Calu3 (cell line): ENCODE measurements around the gene ATXN7L1. TPM values are rescaled to one million over a fixed set of nuclear protein-coding genes. Genes with fewer than 3 reads are reported as not detected.

ENCODE experiments used
- BruUV-seq: library from RNA; stranded (reverse); fragments of 400-500 nt; replicated peaks from 2 replicates; lab custom pipeline; 2021; lab: Mats Ljungman, UMichigan
- CTCF ChIA-PET: fragments of 300-600 bp; sonication (Branson Sonifier 250); formaldehyde crosslinking; loops from one replicate; lab custom pipeline; 2022; ENCODE audit warnings: antibody characterized with exemption; lab: Charles Lee
- DNase-seq: peaks from one replicate; pipeline ENCODE4 v3.0.0; 2022
- H3K27ac Mint-ChIP-seq: one replicate; pipeline ENCODE4 v1.8.0; 2022; ENCODE audit warnings: mixed read lengths; ENCODE audit not compliant: unreplicated experiment
- H3K27me3 Mint-ChIP-seq: one replicate; pipeline ENCODE4 v1.8.0; 2022; ENCODE audit warnings: mixed read lengths; ENCODE audit not compliant: unreplicated experiment
- H3K36me3 Mint-ChIP-seq: one replicate; pipeline ENCODE4 v1.8.0; 2022; ENCODE audit warnings: mild to moderate bottlenecking, moderate library complexity, mixed read lengths; ENCODE audit not compliant: insufficient read depth, unreplicated experiment
- H3K4me1 Mint-ChIP-seq: one replicate; pipeline ENCODE4 v1.8.0; 2022; ENCODE audit warnings: mild to moderate bottlenecking, low read depth, mixed read lengths; ENCODE audit not compliant: unreplicated experiment
- H3K4me3 Mint-ChIP-seq: one replicate; pipeline ENCODE4 v1.8.0; 2022; ENCODE audit warnings: mild to moderate bottlenecking, low read depth, moderate library complexity, mixed read lengths; ENCODE audit not compliant: unreplicated experiment
- H3K9me3 Mint-ChIP-seq: one replicate; pipeline ENCODE4 v1.8.0; 2022; ENCODE audit warnings: low read depth, mixed read lengths; ENCODE audit not compliant: unreplicated experiment
- intact Hi-C: fragments of 100-400 bp; cut with micrococcal nuclease; formaldehyde crosslinking; loops from one replicate; pipeline ENCODE4 v1.10.0; 2022; ENCODE audit not compliant: unreplicated experiment
- total RNA-seq: library from RNA; stranded (reverse); gene quantifications from 2 replicates; pipeline ENCODE4 v1.2.3, GENCODE V29; 2022
- TF ChIP-seq, protein P1 (sequence below): fragments of 200-600 bp; IDR thresholded peaks from one replicate; pipeline ENCODE4 v1.8.0; 2022; ENCODE audit warnings: antibody characterized with exemption; ENCODE audit not compliant: unreplicated experiment

ATXN7L1 gene
- total RNA-seq, 1 experiment from 2014 or later: 12.0 TPM

DNA sequence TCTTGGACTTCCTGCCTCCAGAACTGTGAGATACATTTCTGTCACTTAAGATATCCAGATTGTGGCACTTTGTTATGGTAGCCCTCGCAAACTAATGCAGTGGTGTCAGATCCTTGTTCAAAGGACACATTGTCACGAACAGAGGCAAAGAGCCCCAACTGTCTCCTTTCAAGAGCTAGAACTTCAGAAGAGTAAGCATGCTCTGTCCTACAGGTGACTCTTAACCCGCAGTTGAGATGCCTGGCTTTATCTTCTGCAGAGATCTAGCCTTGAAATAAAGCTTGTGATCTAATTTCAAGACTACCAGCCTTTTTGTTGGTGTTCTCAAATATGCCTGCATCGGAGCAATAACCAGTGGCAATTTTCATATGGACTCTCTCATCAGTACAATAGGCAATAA, 134.4 kb downstream of the ATXN7L1 start:
- TF ChIP-seq, protein P1, sequence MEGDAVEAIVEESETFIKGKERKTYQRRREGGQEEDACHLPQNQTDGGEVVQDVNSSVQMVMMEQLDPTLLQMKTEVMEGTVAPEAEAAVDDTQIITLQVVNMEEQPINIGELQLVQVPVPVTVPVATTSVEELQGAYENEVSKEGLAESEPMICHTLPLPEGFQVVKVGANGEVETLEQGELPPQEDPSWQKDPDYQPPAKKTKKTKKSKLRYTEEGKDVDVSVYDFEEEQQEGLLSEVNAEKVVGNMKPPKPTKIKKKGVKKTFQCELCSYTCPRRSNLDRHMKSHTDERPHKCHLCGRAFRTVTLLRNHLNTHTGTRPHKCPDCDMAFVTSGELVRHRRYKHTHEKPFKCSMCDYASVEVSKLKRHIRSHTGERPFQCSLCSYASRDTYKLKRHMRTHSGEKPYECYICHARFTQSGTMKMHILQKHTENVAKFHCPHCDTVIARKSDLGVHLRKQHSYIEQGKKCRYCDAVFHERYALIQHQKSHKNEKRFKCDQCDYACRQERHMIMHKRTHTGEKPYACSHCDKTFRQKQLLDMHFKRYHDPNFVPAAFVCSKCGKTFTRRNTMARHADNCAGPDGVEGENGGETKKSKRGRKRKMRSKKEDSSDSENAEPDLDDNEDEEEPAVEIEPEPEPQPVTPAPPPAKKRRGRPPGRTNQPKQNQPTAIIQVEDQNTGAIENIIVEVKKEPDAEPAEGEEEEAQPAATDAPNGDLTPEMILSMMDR: no peak
- Mint-ChIP-seq H3K4me1 (no peaks in the 10 kb centered on the region), H3K27me3 (no peaks in the 10 kb centered on the region), H3K27ac (no peak overlapping the region), H3K9me3 (no peaks in the 10 kb centered on the region), H3K4me3 (no peak overlapping the region), H3K36me3 (no peaks in the 10 kb centered on the region)
- BruUV-seq: no TSS peak
- CTCF ChIA-PET: no interaction called here
- intact Hi-C loops: no loop called here
- no peak for DNase-seq

DNA sequence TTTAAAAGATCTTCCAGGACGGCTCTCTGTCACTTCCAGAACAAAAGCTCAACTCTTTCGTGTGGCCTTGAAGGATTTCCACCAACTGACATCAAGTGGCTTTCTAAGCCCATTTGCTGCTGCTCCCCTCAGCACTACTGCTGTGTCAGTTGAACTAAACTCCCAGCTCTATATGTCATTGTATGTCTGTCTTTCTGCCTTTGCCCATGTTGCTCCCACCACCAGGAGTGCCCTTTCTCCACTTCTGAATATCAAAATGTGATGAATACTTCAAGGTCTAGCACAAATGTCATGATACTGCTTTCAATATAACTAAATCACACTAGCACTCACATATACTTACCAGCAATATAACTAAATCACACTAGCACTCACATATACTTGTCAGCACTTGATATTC, 138.3 kb downstream of the ATXN7L1 start:
- H3K4me1 Mint-ChIP-seq: no peaks in the 10 kb centered on the region
- no peaks in the 10 kb centered on the region for H3K36me3 Mint-ChIP-seq
- CTCF ChIA-PET: interaction anchor here (0.6 kb wide), 1 partner anchor 18 kb away, joined by 3 read pairs; no protein-coding TSS in a partner anchor
- no peak for DNase-seq
- H3K27ac Mint-ChIP-seq: no peak overlapping the region
- intact Hi-C loops: no loop called here
- TF ChIP-seq, protein P1: no peak
- no peaks in the 10 kb centered on the region for H3K27me3 Mint-ChIP-seq
- peaks cover 4% of the 10 kb centered on the region for H3K9me3 Mint-ChIP-seq
- BruUV-seq: no TSS peak
- H3K4me3 Mint-ChIP-seq: no peak overlapping the region

DNA sequence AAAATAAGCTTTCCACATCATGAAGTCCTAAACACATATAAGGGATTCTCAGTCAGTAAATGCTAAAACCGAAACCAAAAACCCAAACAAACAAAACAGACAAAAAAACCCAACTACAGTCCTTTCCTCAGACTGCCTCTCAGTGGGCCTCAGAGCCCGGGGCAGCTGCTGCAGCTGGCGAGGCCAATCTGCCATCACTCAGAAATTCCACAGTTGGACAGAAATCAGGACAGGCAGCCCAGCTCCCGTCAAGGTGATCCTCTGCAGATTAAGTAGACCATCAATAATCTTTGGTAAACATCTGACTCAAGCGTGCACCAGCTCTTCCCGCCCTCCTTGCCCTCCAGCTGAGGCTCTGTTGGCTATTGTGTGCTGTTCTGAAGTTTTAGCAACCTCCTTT, 142.2 kb downstream of the ATXN7L1 start:
- CTCF ChIA-PET: interaction anchor here (0.6 to 0.7 kb wide), 2 partner anchors 152 to 240 kb away, joined by 6 to 7 read pairs; no protein-coding TSS in a partner anchor
- H3K27me3 Mint-ChIP-seq: no peaks in the 10 kb centered on the region
- DNase-seq: no peak
- H3K36me3 Mint-ChIP-seq: no peaks in the 10 kb centered on the region
- H3K4me3 Mint-ChIP-seq: no peak overlapping the region
- intact Hi-C loops: no loop called here
- TF ChIP-seq, protein P1: no peak
- no TSS peak for BruUV-seq
- no peak overlapping the region for H3K27ac Mint-ChIP-seq
- H3K4me1 Mint-ChIP-seq: no peaks in the 10 kb centered on the region
- peaks cover 4% of the 10 kb centered on the region for H3K9me3 Mint-ChIP-seq

DNA sequence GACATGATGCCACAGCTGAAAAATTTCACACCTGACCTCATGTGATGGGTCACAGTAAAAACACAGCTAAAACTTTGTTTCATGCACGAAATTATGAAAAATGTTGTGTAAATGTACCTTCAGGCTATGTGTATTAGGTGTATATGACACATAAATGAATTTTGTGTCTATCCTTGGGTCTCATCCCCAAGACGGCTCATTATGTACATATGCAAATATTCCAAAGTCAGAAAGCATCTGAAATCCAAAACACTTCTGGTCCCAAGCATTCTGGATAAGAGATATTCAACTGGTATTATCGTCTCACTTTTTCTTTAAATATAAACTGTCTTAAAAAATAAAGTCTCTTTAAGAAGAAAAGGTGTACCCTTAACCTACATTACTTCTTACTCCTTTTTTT, 145.4 kb downstream of the ATXN7L1 start:
- TF ChIP-seq, protein P1: no peak
- intact Hi-C loops: no loop called here
- H3K9me3 Mint-ChIP-seq: peaks cover 4% of the 10 kb centered on the region
- H3K4me1 Mint-ChIP-seq: no peaks in the 10 kb centered on the region
- BruUV-seq: no TSS peak
- H3K27me3 Mint-ChIP-seq: no peaks in the 10 kb centered on the region
- DNase-seq: no peak
- H3K36me3 Mint-ChIP-seq: no peaks in the 10 kb centered on the region
- no peak overlapping the region for H3K4me3 Mint-ChIP-seq
- no peak overlapping the region for H3K27ac Mint-ChIP-seq
- CTCF ChIA-PET: no interaction called here
